ENCODE data around the gene IL3RA.
"Not testable (repeated sequence)": the region's sequence is repeated elsewhere in the genome, so short reads cannot be mapped to it uniquely, and the experiment has no call there.

IL3RA gene

DNA sequence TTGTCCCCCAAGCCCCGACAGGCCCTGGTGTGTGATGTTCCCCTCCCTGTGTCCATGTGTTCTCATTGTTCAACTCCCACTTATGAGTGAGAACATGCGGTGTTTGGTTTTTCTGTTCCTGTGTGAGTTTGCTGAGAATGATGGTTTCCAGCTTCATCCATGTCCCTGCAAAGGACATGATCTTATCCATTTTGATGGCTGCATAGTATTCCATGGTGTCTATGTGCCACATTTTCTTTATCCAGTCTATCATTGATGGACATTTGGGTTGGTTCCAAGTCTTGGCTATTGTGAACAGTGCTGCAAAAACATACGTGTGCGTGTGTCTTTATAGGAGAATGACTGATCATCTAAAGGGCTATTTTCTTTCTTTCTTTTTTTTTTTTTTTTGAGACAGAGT is 4.2 kb upstream of the IL3RA start:
- DNase-seq, result not testable (repeated sequence)

DNA sequence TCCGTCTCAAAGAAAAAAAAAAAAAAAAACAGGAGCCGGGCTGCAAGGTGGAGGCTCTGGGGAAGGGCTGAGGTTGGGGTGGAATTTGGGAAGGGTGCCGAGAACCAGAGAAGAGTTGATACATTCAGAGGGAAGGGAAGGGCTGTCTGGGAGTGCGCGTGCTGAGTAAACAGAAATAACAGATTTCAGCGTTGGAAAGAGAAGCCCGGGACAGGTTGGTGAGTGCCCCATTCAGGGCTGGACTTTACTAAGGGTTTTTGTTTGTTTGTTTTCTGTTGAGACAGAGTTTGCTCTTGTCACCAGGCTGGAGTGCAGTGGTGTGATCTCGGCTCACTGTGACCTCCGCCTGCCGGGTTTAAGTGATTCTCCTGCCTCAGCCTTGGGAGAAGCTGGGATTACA is 1.7 kb upstream of the IL3RA start:
- DNase-seq, result no peak

DNA sequence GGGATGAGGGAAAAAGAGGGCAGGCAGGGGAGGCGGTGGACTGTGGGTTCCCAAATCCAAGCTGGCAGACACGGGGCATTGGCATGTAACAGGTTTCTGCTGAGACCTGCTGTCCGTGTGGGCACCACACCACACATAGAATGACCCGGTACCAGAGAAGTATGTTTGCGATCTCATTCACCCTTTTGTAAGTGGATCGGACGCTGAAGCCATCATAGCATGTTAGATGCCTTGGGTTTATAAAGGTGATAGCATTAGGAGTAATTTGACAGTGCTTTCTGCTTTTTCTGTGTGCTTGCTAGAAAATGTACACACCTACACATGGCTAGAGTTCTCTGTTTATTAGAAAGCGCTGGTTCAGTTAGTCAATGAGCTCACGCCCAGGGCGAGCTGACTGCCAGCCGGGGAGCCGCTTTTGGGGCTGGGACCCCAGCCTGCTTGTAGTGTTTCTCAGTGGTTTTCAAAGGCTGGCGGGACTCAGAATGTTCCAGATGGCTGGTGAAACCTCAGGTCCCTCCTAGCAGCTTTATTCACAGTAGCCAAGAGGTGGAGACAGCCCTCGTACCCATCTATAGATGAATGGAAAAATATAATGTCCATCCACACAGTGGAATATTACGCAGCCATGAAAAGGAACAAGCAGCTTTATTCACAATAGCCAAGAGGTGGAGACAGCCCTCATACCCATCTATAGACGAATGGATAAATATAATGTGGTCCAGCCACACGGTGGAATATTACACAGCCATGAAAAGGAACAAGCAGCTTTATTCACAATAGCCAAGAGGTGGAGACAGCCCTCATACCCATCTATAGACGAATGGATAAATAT is 579 bp downstream of the IL3RA start:
- no peak for DNase-seq

DNA sequence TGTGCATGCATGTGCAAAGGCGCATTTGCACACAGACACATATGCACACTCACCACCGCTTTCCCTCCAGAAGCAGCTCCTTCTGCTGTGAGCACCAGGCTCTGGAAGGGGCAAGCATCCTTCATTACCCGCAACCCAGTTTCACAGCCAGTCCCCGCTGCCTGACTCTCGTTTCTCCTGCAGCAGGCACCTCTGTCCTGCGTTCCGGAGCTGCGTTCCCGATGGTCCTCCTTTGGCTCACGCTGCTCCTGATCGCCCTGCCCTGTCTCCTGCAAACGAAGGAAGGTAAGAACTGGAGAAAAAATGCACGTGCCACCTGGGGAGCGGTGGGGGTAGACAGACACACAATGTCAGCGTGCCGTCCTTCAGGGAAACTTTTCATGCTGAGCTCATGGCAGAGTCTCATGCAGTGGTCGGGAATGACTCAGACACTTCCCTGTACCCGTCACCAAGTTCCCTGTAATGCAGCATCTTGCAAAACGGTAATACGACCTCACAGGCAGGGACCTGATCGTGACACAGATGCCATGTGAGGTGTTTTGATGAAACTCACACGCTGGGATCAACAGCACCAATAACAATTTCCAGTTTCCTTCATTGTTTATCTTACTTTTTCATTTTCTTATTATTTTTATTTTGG is 5.1 kb downstream of the IL3RA start:
- DNase-seq, result no peak

DNA sequence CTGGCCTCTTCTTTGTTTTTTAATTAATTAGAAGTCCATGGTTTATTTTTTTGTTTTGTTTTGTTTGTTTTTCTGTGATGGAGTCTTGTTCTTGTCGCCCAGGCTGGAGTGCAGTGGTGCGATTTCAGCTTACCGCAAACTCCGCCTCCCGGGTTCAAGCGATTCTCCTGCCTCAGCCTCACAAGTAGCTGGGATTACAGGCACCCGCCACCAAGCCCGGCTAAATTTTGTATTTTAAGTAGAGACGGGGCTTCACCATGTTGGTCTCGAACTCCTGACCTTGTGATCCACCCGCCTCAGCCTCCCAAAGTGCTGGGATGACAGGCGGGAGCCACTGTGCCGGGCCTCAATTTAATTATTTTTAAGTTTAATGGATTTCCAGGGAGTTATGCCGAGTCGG is 13.0 kb downstream of the IL3RA start:
- not testable (repeated sequence) for DNase-seq

DNA sequence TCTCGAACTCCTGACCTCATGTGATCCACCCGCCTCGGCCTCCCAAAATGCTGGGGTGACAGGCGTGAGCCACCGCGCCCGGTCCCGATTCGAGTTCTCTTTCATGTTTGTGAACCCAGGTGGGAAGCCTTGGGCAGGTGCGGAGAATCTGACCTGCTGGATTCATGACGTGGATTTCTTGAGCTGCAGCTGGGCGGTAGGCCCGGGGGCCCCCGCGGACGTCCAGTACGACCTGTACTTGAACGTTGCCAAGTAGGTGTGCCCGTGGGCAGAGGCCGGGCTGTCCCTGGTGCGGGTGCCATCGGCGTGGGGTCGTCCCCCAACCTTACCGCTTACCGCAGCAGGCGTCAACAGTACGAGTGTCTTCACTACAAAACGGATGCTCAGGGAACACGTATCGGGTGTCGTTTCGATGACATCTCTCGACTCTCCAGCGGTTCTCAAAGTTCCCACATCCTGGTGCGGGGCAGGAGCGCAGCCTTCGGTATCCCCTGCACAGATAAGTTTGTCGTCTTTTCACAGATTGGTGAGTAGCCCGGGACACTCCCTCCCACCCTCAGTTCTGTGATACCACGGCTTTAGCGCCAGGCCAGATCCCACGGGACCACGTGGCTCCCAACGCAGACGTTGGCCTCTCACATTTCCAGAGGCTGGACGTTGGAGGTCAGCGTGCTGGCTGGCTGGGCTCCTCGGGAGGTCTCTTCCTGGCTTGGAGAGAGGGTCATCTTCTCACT is 15.6 kb downstream of the IL3RA start:
- no peak for DNase-seq

DNA sequence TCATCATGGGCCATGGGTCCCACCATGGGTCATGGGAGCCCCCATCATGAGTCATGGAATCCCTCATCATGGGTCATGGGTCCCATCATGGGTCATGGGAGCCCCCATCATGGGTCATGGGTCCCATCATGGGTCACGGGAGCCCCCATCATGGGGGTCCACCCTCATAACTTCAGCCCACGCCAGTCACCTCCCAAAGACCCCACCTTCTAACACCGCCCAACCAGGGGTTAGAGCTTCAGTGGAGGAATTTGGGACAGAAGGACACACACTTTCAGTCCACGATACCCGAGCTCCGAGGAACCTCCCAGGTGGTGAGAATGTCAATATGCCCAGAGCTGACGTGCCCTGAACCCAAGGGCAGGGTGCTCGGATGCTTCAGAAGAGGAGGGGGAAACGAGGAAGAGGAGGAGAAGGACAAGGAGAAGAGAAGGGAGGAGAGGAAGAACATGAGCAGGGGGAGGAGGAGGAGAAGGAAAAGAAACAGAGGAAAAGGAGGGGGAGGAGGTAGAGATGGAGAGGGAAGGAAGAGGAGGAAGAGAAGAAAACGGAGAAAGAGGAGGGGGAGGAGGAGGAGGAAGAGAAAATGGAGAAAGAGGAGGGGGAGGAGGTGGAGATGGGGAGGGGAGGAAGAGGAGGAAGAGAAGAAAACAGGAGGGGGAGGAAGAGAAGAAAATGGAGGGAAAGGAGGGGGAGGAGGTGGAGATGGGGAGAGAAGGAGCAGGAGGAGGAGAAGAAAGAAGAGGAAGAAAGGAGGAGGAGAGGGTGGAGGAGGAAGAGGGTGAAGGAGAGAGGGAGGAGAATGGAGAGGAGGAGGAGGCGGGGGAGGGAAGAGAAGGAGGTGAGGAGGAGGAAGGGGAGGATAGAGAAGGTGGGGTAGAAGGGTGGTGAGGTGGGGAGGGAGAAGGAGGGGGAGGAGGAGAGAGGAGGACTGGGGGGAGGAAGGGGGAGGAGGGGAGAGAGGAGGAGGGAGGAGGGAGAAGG is 17.7 kb downstream of the IL3RA start:
- DNase-seq, result no peak

DNA sequence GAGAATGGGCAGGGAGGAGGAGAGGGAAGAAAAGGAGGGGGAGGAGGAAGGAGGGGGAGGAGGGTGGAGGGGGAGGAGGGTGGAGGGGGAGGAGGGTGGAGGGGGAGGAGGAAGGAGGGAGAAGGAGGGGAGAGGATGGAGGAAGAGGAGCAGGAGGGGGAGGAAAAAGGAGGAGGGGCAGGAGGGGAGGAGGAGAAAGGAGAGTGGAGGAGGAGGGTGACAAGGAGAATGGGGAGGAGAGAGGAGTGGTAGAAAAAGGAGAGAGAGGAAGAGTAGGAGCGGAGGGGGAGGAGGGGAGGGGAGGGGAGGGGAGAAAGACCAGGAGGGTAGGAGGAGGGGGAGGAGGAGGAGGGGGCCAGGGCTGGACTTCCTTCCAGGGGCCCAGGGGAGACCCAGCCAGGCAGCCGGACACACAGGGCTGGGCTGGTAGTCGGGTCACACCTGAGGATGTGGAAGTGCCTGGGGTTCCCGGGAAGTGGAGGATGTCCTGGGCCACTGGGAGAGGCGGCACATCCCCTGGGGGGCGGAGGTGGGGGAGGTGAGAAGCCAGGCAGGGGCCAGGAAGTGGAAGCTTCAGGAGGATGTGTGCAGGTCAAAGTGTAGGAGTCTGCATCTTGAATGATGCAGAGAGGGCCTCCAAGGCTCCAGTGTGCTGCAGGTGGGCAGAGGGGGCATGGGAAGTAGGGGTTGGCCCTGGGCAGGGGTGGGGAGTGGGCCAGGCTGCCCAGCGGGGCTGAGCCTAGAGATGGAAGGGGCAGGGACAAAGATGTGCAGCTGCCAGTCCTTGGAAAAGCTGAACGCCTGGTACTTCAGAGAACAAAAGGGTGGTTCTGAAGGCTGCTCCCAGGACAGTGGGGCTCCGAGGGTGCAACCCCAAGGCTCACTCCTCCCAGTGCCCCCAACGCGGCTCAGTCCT is 18.8 kb downstream of the IL3RA start:
- no peak for DNase-seq

DNA sequence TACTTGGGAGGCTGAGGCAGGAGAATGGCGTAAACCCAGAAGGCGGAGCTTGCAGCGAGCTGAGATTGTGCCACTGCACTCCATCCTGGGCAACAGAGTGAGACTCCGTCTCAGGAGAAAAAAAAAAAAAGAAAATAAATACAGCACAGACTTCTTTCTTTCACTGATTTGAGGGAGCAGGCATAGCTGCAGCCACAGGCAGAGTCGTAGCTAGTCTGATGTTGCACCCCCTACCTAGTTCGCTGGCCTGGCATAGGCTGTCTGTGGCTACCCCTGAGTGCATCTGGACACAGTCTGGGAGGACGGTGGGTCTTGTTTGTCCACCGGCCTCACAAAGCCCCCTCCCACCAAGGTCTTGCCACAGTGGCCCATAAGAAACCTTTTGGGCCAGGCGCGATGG is 21.4 kb downstream of the IL3RA start:
- DNase-seq, result no peak

DNA sequence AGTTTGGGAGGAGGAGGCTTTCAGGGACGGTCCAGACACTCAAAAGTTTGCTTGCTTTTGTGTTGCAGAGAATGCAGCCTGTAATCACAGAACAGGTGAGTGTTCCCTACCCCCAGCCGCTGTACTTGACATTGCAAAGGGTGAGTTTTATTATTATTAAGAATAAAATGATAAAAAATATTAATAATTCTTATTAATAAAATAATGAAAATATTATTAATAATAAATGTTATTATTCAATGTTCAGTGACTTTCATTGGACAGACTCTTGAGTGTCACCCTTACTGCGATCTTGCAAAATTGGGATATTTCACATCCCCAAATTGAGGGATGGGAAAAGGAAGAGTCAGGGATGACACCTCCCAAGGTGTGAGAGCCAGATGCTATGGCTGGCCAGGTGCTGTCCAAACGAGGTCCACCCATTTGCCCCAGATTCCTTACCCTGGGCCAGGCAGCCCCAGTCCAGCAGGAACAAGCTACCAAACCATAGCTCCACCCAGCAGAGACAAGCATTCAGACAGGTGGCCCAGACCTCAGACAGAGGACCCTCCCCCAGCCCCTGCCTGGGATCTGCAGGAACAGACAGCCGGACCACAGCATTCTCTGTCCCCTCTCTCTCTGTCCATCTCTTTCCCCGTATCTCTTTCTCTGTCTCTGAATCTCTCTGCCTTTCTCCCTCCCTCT is 22.4 kb downstream of the IL3RA start:
- DNase-seq, result no peak

DNA sequence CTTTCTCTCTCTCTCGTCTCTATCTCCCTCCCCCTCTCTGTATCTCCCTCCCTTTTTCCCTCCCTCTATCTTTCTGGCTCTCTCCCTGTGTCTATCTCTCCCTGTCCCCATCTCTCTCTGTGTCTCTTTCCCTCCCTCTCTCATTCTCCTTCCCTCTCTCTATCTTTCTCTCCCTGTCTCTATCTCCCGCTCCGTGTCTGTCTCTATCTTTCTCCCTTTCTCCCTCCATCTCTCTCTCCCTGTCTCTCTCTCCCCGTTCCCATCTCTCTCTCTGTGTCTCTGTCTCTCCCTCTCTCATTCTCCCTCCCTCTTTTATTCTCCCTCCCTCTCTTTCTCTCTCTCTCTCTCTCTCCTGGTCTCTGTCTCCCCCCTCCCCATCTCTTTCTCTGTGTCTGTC is 22.9 kb downstream of the IL3RA start:
- no peak for DNase-seq

DNA sequence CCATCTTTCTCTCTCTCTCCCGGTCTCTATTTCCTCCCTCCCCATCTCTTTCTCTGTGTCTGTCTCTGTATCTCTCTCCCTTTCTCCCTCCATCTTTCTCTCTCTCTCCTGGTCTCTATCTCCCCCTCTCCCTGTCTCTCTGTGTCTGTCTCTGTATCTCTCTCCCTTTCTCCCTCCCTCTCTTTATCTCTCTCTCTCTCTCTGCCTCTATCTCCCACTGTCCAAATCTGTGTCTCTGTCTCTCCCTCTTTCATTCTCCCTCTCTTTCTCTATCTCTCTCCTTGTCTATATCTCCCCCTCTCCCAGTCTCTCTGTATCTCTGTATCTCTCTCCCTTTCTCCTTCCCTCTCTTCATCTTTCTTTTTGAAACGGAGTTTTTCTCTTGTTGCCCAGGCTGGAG is 23.6 kb downstream of the IL3RA start:
- DNase-seq, result no peak

DNA sequence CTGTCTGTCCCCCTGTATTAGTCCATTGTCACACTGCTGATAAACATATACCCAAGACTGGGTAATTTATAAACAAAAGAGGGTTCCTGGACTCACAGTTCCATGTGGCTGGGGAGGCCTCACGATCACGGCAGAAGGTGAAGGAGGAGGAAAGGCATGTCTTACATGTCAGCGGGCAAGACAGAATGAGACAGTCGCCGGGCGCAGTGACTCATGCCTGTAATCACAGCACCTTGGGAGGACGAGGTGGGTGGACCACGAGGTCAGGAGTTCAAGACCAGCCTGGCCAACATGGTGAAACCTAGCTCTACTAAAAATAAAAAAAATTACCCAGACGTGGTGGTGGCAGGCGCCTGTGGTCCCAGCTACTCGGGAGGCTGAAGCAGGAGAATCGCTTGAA is 24.7 kb downstream of the IL3RA start:
- peak; percentile 31 for DNase-seq

DNA sequence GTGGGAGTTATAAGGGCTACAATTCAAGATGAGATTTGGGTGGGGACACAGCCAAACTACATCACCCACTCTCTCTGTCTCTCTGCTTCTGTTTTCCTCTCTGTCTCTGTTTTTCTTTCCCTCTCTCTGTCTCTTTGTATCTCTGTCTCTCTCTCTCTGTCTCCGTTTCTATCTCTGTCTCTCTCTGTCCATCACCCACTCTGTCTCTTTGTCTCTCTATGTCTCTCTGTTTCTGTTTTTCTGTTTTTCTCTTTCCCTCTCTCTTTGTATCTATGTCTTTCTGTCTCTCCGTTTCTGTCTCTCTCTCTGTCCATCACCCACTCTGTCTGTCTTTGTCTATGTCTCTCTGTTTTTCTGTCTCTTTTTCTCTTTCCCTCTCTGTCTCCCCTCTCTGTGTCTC is 25.3 kb downstream of the IL3RA start:
- no peak for DNase-seq

DNA sequence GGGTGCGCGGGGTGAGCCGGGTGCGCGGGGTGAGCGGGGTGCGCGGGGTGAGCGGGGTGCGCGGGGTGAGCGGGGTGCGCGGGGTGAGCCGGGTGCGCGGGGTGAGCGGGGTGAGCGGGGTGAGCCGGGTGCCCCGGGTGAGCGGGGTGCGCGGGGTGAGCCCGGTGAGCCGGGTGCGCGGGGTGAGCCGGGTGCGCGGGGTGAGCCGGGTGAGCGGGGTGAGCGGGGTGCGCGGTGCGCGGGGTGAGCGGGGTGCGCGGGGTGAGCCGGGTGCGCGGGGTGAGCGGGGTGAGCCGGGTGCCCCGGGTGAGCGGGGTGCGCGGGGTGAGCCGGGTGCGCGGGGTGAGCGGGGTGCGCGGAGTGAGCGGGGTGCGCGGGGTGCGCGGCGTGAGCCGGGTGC is 29.8 kb downstream of the IL3RA start:
- not testable (repeated sequence) for DNase-seq

DNA sequence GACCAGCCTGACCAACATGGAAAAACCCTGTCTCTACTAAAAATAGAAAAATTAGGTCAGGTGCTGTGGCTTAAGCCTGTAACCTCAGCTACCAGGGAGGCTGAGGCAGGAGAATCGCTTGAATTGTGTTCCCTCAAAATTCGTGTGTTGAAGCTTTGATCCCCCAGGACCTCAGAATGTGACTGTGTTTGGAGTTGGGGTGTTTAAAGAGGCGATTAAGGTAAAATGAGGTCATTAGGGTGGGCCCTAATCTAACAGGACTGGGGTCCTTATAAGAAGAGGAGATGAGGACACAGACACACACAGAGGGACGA is 31.8 kb downstream of the IL3RA start:
- DNase-seq, result no peak

DNA sequence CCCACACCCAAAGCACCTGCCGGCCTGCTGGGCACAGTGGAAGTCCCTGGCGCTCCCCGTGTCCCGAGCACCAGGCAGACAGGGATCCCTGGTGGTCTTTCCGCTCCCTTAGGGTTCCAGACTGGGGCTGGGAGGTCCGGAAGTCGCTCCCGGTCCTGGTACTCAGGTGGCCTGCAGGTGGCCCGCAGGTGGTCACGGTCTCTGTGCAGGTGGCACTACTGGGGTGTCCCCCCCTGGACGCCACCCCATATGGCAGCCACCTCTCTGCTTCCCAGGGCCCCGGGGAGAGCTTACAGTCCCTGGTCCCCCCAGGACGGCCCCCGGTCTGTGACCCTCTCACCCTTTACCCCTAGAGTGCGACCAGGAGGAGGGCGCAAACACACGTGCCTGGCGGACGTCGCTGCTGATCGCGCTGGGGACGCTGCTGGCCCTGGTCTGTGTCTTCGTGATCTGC is 41.7 kb downstream of the IL3RA start:
- DNase-seq, result no peak

DNA sequence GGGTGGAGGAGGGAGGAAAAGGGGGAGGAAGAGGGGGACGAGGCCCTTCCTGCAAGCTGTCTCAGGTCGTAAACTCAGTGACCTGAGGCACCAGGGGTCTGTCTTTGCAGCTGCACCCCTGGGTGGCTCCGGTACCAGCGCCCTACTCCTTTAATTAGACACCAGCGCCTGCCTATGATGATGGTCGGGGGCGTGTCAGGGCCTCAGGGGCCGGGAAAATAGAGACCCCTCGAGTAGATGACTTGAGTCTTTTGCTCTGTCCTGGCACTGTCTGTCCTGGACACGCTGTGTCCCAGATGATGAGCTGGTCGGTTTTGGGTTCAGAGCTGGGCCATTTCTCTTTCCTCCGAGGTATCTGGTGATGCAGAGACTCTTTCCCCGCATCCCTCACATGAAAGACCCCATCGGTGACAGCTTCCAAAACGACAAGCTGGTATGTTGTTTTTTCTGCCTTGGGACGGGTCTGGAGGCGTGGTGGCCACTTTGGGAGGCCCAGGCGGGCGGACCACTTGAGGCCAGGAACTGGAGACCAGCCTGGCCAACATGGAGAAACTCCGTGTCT is 44.2 kb downstream of the IL3RA start:
- peak; percentile 32 for DNase-seq

DNA sequence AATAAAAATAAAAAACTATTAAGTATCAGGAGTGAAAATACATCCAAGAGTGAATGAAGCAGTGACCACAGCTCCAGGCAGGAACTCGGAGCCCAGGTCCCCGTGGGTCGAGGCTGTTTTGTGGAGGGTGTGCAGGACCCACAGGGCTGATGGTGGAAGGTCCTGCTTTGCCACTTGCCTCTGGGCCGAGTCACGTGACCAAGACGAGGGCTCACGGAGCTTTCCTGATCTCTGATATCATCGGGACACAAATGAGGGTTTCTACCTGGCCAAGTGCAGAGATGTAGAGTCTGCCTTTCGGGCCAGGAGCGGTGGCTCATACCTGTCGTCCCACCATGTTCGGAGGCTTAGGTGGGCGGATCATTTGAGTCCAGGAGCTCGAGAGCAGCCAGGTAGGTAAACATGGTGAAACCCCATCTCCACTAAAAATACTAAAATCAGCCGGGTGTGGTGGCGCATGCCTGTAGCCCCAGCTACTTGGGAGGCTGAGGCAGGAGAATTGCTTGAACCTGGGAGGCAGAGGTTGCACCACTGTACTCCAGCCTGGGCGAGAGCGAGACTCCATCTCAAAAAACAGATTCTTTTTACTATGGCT is 48.2 kb downstream of the IL3RA start:
- no peak for DNase-seq

Data from EL (cell line).